HL-60 (cell line): ENCODE measurements around the gene ADAT3.

Experiments
- DNase-seq, 2 experiments: peaks; one replicate each; pipeline ENCODE4 v3.0.0-alpha.2; 2010 to 2020; ENCODE audit warnings: low read depth in 1 of 2, low spot score in 1 of 2
- H3K27ac ChIP-seq: fragments of 250-450 bp; sonication (Bioruptor Pico); replicated peaks from 2 replicates; pipeline ENCODE4 v1.5.1; 2020; ENCODE audit warnings: mild to moderate bottlenecking, moderate library complexity
- H3K27me3 ChIP-seq: fragments of 250-450 bp; sonication (Bioruptor Pico); 2 replicates; pipeline ENCODE4 v1.5.1; 2021; ENCODE audit warnings: mild to moderate bottlenecking, moderate library complexity; ENCODE audit not compliant: insufficient read depth, poor library complexity, severe bottlenecking
- H3K4me3 ChIP-seq: replicated peaks from 2 replicates; pipeline ENCODE4 v1.5.1; 2011; ENCODE audit warnings: mild to moderate bottlenecking, control low read depth, low read length; ENCODE audit not compliant: insufficient read depth
- CTCF ChIP-seq: IDR thresholded peaks from one replicate; pipeline ENCODE4 v1.5.1; 2011; ENCODE audit warnings: low read length, control low read depth, inconsistent platforms; ENCODE audit not compliant: insufficient read depth
- GABPA ChIP-seq: IDR thresholded peaks from 2 replicates; pipeline ENCODE4 v1.6.1; 2012; ENCODE audit warnings: low read depth
- POLR2AphosphoS5 ChIP-seq: IDR thresholded peaks from 2 replicates; pipeline ENCODE4 v1.6.1; 2012; ENCODE audit warnings: low read depth
- SPI1 ChIP-seq: IDR thresholded peaks from 2 replicates; pipeline ENCODE4 v1.6.1; 2012; ENCODE audit warnings: low read depth, mild to moderate bottlenecking, borderline replicate concordance
- TF ChIP-seq, protein P1 (sequence below): IDR thresholded peaks from 2 replicates; pipeline ENCODE4 v1.6.1; 2012; ENCODE audit warnings: low read depth; ENCODE audit not compliant: insufficient replicate concordance

Gene ADAT3

DNA sequence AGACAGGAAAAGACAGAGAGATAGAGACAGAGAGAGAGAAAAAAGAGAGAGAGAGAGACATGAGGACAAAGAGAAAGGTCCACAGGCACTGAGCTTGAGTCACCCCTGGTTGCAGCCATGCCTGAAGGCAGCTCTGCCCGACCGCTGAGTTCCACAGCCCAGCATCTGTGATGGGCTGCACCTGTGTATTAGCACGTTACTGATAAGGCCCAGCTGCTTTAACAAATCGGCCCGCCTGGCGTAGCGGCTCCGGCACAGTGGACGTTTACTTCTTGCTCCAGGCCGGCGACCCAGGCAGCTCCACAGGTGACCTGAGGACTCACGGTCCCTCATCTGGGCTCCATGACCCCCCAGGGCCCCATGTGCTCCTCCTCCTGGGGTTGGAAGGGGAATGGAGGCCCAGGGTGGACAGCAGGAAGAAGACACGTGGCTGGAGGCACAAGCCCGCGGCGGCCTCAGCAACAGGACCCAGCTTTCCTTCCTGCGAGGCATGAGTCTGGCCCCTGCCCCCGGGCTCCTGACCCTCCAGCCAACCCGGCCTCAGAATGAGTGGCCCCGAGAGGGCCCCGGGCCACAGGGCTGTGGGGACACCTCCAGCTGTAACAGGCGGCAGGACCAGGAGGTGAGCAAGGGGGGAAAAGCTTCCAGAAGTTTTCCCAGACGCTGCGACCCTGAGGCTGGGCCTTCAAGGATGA is 31.9 kb downstream of the ADAT3 start:
- DNase-seq: no peak
- TF ChIP-seq, protein P1, sequence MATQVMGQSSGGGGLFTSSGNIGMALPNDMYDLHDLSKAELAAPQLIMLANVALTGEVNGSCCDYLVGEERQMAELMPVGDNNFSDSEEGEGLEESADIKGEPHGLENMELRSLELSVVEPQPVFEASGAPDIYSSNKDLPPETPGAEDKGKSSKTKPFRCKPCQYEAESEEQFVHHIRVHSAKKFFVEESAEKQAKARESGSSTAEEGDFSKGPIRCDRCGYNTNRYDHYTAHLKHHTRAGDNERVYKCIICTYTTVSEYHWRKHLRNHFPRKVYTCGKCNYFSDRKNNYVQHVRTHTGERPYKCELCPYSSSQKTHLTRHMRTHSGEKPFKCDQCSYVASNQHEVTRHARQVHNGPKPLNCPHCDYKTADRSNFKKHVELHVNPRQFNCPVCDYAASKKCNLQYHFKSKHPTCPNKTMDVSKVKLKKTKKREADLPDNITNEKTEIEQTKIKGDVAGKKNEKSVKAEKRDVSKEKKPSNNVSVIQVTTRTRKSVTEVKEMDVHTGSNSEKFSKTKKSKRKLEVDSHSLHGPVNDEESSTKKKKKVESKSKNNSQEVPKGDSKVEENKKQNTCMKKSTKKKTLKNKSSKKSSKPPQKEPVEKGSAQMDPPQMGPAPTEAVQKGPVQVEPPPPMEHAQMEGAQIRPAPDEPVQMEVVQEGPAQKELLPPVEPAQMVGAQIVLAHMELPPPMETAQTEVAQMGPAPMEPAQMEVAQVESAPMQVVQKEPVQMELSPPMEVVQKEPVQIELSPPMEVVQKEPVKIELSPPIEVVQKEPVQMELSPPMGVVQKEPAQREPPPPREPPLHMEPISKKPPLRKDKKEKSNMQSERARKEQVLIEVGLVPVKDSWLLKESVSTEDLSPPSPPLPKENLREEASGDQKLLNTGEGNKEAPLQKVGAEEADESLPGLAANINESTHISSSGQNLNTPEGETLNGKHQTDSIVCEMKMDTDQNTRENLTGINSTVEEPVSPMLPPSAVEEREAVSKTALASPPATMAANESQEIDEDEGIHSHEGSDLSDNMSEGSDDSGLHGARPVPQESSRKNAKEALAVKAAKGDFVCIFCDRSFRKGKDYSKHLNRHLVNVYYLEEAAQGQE: no peak
- TF ChIP-seq GABPA (no peak), POLR2AphosphoS5 (no peak), CTCF (no peak), SPI1 (no peak)
- Histone ChIP-seq H3K27me3 (no peaks in the 10 kb centered on the region), H3K4me3 (no peak overlapping the region), H3K27ac (no peak overlapping the region)

GRCh38 chr19:1938071-1938470 is 32.9 kb downstream of the ADAT3 start:
- Histone ChIP-seq H3K27me3 (no peaks in the 10 kb centered on the region), H3K4me3 (no peak overlapping the region), H3K27ac (no peak overlapping the region)
- TF ChIP-seq POLR2AphosphoS5 (no peak), GABPA (no peak), SPI1 (no peak), CTCF (no peak)
- TF ChIP-seq, protein P1: no peak
- no peak for DNase-seq

DNA sequence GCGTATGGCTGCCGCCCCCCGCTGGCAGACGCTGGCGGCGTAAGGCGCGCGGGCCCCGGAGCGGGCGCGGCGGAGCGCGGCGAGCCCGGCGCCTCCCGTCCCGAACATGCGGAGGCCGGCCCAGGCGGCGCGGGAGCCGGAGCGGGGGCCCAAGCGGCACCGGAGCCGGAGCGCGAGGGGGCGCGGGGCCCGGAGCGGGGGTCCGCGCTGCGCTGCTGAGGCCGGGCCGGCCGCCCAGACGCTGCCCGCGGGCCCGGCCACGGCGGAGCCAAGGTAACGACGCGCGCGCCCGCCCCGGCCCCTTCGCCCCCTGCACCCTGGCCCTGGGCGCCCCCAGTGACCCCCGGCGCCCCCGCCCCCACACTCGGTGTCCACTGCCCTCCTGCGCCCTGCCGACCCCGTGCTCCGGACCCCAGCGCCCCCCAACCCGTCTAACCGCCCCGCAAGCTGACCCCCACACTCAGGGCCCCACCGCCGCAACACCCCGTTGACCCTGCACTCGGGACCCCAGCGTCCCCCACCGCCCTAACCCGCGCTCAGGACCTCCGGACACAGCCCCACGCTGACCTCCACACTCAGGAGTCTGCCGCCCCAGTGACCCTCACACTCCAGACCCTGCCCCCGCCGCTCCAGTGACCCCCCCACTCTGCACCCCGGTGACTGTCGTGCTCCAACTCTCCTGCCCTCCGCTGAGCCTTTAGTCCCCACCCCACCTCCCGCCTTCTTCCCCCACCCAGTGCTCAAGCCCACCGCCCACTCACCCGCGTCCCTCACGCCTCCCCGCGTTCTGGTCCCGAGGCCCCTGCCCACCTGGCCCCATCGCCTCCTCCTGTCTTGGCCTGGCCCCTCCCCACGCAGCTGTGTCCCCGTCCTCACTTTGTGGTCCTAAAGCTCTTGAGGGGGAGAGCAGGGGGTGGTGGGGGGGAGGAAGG is 36.2 kb downstream of the ADAT3 start, which contains the start of gene CSNK1G2:
CSNK1G2 (plus strand) TSS at position 27 of the 932 bp plus-strand sequence. CDS start 28,601 bp downstream, outside the sequence.
- H3K4me3 ChIP-seq: peak within 1 kb of the TSS; percentile 95
- DNase-seq: no peak
- TF ChIP-seq POLR2AphosphoS5: no peak
- H3K27me3 ChIP-seq: no peaks in the 10 kb centered on the region
- H3K27ac ChIP-seq: peak within 1 kb of the TSS; percentile 92
